ENCODE results near the gene LRMDA.

GRCh38 chr10:75695994-75696393 lies 264.6 kb downstream of the LRMDA start:
- TF ChIP-seq CTCF (IDR thresholded peaks at IDR 0.05) (no peak), POLR2AphosphoS5 (IDR thresholded peaks at IDR 0.05) (no peak)
